Measurements from ENCODE around the gene CARD9. TPM values are rescaled to one million over a fixed set of nuclear protein-coding genes. Genes with fewer than 3 reads are reported as not detected.

Gene CARD9
- total RNA-seq, 2 donors from 2014 or later = 1.2 to 1.7 TPM

DNA sequence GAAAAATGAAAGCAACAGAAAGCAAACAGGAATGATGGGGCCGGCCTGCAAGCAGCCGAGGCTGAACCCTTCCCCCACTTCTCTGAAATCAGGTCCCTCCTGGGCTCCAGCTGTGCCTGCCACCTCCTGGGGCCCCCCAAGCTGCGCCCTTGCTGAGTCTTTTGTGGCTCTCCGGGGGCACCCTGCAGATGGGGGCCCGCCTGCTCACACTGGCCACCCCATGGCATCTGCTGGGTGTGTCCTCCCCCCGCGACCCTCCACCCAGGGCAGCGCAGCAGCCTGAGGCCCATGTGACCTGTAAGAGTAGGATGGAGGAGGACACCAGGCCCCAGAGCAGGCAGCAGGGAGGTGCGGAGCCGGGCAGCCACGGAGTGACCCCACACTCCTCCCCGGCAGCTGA lies 40.4 kb downstream of the CARD9 start:
- H3K36me3 ChIP-seq = no peaks in the 10 kb centered on the region
- intact Hi-C loops (cut with DNase I) = loop anchor here (10.0 kb wide), 1 partner anchor 302 kb away; no protein-coding TSS in a partner anchor

DNA sequence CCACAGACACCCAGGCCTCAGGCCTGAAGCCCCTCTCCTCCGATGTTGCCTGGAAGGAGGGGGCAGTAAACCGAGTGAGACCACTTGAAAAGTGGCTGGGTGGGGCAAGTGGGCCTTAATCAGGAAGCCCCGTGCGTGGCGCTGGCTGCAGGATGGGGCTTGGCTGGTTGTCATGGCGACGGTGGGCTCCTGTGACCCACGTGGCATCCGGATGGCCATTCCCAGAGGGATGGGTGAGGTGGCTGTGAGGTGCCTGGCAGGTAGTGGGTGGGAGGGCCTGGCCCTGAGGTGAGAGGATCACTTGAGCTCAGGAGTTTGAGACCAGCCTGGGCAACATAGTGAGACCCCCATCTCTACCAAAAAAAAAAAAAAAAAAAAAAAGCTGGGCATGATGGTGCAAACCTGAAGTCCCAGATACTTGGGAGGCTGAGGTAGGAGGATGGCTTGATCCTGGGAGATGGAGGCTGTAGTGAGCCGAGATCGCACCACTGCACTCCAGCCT lies 40.9 kb downstream of the CARD9 start:
- Histone ChIP-seq H3K27me3 (peaks cover 5% of the 10 kb centered on the region), H3K27ac (no peak overlapping the region), H3K4me3 (no peak overlapping the region), H3K36me3 (no peaks in the 10 kb centered on the region), H3K9me3 (no peaks in the 10 kb centered on the region), H3K9ac (ENCODE audit: low read depth in 2 of 2, low read length in 2 of 2) (no peak overlapping the region), H3K4me1 (no peaks in the 10 kb centered on the region)
- TF ChIP-seq, protein P1, sequence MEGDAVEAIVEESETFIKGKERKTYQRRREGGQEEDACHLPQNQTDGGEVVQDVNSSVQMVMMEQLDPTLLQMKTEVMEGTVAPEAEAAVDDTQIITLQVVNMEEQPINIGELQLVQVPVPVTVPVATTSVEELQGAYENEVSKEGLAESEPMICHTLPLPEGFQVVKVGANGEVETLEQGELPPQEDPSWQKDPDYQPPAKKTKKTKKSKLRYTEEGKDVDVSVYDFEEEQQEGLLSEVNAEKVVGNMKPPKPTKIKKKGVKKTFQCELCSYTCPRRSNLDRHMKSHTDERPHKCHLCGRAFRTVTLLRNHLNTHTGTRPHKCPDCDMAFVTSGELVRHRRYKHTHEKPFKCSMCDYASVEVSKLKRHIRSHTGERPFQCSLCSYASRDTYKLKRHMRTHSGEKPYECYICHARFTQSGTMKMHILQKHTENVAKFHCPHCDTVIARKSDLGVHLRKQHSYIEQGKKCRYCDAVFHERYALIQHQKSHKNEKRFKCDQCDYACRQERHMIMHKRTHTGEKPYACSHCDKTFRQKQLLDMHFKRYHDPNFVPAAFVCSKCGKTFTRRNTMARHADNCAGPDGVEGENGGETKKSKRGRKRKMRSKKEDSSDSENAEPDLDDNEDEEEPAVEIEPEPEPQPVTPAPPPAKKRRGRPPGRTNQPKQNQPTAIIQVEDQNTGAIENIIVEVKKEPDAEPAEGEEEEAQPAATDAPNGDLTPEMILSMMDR (IDR thresholded peaks at IDR 0.05) = no peak
- intact Hi-C loops (cut with DNase I) = loop anchor here (10.0 kb wide), 1 partner anchor 302 kb away; no protein-coding TSS in a partner anchor
- no peak for DNase-seq

More for the DNA sequence above, 40.4 kb downstream of the CARD9 start:
- Histone ChIP-seq H3K4me1 (no peaks in the 10 kb centered on the region), H3K27ac (no peak overlapping the region), H3K27me3 (peaks cover 1% of the 10 kb centered on the region), H3K4me3 (no peak overlapping the region), H3K9ac (ENCODE audit: low read depth in 2 of 2, low read length in 2 of 2) (no peak overlapping the region), H3K9me3 (no peaks in the 10 kb centered on the region)
- no peak for DNase-seq
- TF ChIP-seq, protein P1 (IDR thresholded peaks at IDR 0.05) = no peak

DNA sequence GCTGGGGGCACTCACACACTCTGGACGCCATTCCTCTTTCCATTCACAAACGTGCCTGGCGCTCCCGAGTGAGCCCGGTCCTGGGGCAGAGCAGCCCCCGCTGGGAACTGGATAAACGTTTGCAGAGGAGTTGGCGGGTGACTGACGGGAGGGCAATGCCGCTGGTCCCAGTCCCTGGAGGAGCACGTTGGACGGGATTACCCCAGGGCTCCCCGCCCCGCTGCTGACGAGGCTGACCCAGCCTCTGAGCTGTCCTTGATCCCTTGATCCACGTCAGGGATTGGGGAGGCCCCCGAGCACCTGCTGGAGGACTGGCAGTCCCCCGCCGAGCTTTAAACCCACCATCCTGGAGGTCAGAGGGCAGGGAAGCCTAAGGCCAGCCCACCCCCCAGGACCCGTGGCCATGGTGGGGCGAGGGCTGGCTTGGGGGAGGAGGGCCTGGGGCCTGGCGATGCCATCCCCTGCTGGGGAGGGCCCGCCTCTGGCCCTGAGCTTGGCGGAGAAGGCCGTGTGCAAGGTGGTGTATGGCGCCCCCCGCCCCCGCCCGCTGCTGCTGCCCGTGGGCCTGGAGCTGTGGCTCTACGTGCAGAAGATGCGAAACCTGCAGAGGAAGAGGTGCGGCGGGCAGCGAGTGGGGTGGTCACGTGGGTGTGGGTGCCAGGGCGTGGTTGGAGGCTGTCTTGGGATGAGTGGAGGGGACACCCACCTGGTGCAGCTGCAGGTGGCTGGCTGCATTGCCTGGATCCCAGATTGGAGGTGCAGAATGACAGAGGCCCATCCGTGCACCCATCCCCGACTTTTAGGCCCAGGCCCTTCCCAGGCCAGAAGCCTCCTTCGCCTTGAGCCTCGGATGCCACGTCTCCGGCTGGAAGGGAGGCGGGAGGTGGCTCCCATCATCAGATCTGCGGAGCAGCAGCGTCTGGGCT lies 41.6 kb downstream of the CARD9 start:
- no peaks in the 10 kb centered on the region for H3K4me1 ChIP-seq
- peaks cover 5% of the 10 kb centered on the region for H3K27me3 ChIP-seq
- TF ChIP-seq, protein P1 (IDR thresholded peaks at IDR 0.05) = no peak
- no peak overlapping the region for H3K4me3 ChIP-seq
- intact Hi-C loops (cut with DNase I) = loop anchor here (10.0 kb wide), 1 partner anchor 303 kb away; no protein-coding TSS in a partner anchor
- H3K9ac ChIP-seq (ENCODE audit: low read depth in 2 of 2, low read length in 2 of 2) = no peak overlapping the region
- DNase-seq = no peak
- H3K36me3 ChIP-seq = no peaks in the 10 kb centered on the region
- no peaks in the 10 kb centered on the region for H3K9me3 ChIP-seq
- no peak overlapping the region for H3K27ac ChIP-seq

DNA sequence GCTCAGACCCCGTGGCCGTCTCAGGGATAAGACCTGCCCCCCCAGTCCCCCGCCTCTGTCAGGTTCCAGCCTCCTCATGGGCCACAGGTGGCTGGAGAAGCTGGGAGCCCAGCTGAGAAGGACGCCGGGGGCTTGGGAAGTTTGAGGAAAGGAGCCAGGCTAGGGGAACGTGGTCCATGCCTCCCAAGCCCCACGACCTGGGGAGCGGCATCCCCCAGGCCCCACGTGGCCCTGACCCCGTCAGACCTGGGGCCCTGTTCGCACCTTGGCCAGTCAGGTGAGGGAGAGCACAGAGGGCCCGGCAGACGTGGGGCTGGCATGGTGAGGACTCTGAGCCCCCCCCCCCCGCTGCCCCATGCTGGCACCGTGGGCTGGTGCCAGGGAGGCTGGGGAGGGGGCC lies 42.4 kb downstream of the CARD9 start:
- TF ChIP-seq, protein P1 (IDR thresholded peaks at IDR 0.05) = no peak
- Histone ChIP-seq H3K9ac (ENCODE audit: low read depth in 2 of 2, low read length in 2 of 2) (no peak overlapping the region), H3K27ac (no peak overlapping the region), H3K4me3 (no peak overlapping the region), H3K36me3 (no peaks in the 10 kb centered on the region), H3K9me3 (no peaks in the 10 kb centered on the region), H3K4me1 (no peaks in the 10 kb centered on the region), H3K27me3 (peaks cover 8% of the 10 kb centered on the region)
- intact Hi-C loops (cut with DNase I) = loop anchor here (10.0 kb wide), 1 partner anchor 304 kb away; no protein-coding TSS in a partner anchor
- no peak for DNase-seq

DNA sequence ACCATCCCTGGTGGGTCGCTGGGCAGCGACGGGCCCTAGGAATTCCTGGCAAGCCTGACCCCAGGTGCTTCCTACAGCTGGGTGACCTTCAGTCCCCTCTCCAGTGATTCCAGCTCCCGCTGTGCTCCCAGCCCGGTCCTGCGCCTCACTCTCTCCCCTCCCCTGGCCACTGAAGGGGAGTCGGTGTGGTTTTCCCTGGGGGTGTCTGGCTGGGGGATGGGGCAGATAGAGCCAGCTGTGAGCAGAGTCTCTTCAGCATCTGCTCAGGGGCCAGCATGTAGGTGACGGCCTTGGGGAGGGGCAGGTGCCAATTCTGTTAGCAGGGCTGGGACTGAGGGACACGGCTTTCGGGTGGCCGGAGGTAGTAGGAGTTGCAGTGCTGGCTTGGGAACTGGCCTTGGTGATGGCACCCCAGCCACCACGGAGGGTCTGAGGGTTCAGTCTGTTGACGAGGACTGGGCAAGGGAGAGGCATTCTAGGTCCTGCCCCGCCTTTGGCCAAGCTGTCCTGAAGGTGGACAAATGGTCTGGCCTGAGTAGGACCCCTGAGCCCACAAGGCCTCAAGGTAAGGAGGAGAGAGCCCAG lies 43.0 kb downstream of the CARD9 start:
- no peak overlapping the region for H3K27ac ChIP-seq
- no peaks in the 10 kb centered on the region for H3K4me1 ChIP-seq
- DNase-seq = no peak
- intact Hi-C loops (cut with DNase I) = loop anchor here (10.0 kb wide), 1 partner anchor 304 kb away; no protein-coding TSS in a partner anchor
- no peaks in the 10 kb centered on the region for H3K9me3 ChIP-seq
- H3K4me3 ChIP-seq = no peak overlapping the region
- no peaks in the 10 kb centered on the region for H3K36me3 ChIP-seq
- H3K9ac ChIP-seq (ENCODE audit: low read depth in 2 of 2, low read length in 2 of 2) = no peak overlapping the region
- H3K27me3 ChIP-seq = peaks cover 10% of the 10 kb centered on the region
- TF ChIP-seq, protein P1 (IDR thresholded peaks at IDR 0.05) = no peak
